ENCODE results near the gene KRTAP10-11. TPM values are rescaled to one million over a fixed set of nuclear protein-coding genes. Genes with fewer than 3 reads are reported as not detected.

Gene KRTAP10-11
- total and polyA plus RNA-seq, 7 donors, result not detected

DNA sequence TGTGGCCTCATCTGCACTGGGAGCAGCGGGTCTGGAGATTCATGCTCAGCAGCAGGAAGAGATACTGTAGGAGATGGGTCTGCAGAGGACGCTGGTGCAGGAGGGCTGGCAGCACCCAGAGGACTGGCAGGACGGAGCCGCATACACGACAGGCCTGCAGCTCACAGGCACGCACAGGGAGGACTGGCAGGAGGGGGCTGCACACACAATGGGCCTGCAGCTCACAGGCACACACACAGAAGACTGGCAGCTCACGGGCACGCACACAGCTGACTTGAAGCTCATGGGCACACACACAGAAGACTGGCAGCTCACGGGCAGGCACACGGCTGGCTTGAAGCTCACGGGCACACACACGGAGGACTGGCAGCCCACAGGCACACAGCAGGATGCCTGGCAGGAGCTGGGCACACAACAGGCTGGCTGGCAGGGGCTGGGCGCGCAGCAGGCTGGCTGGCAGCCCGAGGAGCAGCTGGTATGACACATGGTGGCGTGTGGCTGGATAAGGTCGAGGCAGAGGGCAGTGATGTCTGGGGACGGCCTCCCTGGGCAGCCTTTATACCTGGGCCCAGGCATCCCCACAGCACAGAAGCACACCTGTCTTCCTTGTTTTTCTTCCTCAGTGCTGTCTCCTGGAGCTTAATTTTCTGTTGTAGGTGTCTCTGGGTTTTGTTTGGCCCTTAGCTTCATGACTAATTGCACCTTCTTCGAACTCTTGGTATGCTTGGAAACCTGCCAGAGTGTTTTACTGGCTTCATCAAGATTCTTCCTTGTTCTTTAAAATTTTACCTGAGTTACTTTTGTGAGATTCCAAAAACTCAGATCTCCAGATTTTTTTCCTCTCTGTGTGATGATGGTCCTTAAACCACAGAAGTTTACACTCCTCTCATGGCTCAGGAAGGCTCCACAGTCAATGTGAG is 20.4 kb downstream of the KRTAP10-11 start, which contains the start of gene KRTAP12-2:
KRTAP12-2 (minus strand) TSS at position 527 of the 920 bp plus-strand sequence; CDS start at position 486, 41 bp downstream.
- peak in 3 of 4 donors; percentile 30 to 56 (median 41) for ATAC-seq
- no peaks in the 10 kb centered on the region for H3K4me1 ChIP-seq
- TF ChIP-seq, protein P1, sequence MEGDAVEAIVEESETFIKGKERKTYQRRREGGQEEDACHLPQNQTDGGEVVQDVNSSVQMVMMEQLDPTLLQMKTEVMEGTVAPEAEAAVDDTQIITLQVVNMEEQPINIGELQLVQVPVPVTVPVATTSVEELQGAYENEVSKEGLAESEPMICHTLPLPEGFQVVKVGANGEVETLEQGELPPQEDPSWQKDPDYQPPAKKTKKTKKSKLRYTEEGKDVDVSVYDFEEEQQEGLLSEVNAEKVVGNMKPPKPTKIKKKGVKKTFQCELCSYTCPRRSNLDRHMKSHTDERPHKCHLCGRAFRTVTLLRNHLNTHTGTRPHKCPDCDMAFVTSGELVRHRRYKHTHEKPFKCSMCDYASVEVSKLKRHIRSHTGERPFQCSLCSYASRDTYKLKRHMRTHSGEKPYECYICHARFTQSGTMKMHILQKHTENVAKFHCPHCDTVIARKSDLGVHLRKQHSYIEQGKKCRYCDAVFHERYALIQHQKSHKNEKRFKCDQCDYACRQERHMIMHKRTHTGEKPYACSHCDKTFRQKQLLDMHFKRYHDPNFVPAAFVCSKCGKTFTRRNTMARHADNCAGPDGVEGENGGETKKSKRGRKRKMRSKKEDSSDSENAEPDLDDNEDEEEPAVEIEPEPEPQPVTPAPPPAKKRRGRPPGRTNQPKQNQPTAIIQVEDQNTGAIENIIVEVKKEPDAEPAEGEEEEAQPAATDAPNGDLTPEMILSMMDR (IDR thresholded peaks at IDR 0.05), result no peak

DNA sequence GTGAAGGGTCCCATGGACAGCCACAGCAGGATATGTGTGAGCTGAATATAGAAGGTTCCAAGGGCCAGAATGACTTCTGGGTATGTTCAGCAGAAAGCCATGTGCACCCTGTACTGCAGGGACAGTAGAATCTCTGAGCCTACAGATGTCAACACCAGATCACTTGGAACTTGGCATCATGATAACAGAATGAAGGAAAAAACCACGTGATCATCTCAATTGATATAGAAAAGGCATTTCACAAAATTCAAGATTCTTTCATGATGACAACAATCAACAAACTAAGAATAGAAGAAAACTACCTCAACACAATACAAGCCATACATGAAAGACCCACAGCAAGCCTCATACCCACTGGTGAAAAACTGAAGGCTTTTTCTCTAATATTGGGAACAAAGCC is 21.4 kb downstream of the KRTAP10-11 start:
- intact Hi-C loops (cut with DNase I), result no loop called here
- TF ChIP-seq, protein P1 (IDR thresholded peaks at IDR 0.05), result no peak

More for the DNA sequence above, 20.4 kb downstream of the KRTAP10-11 start, which contains the start of gene KRTAP12-2:
- Histone ChIP-seq H3K4me3 (no peak within 1 kb of the TSS), H3K27ac (no peak within 1 kb of the TSS), H3K36me3 (ENCODE audit: insufficient read depth in 1 of 2, low read depth in 1 of 2) (no peaks in the 10 kb centered on the region), H3K27me3 (ENCODE audit: insufficient read depth in 3 of 3, low read length in 2 of 3) (peaks cover 0 to 18% (median 0%) of the 10 kb centered on the region in 3 donors), H3K9me3 (no peaks in the 10 kb centered on the region)
- WGBS, 3 donors, result 22 to 34% (median 24%) methylated on average over 19 of the region's 19 CpGs
- no peak for DNase-seq
- intact Hi-C loops (cut with DNase I), result no loop called here

DNA sequence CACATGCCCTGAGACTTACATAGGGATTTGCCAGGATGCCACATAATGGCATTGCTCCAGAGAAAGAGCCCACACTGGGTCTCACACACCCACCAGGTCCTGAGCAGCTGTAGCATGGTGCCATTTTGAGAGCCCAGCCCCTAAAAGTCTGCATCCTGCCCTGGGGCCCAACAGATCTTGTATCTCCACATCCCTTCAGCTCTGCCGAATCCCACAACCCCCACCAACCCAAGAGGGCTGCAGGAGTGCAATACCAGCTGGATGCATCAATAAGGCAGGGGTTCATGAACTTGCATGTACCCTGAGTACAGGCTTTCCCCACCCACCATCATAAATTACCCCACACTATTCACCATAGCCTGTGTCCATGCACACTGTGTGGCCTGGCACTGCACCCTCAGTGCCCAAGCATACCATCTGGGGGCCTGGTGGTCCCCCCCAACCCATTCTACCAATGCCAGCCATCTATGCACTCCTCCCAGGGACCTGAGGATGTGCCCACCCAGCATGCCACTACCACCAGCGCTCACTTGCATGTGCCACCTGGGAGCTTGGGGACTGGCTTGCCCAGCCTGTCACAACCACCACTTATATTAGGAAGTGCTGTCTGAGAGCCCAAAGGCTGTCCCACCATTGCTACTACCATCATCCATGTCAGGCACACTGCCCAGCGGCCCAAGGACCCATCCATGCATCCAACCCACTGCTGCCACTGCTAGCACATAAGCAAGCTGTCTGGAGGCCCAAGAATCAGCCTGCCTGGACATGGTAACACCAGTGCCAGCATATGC is 24.6 kb downstream of the KRTAP10-11 start:
- no peak for DNase-seq
- Histone ChIP-seq H3K27ac (no peak overlapping the region), H3K4me3 (no peak overlapping the region), H3K9me3 (peaks cover 8% of the 10 kb centered on the region), H3K27me3 (ENCODE audit: insufficient read depth in 3 of 3, low read length in 2 of 3) (peaks cover 0 to 15% (median 0%) of the 10 kb centered on the region in 3 donors), H3K4me1 (no peaks in the 10 kb centered on the region), H3K36me3 (ENCODE audit: insufficient read depth in 1 of 2, low read depth in 1 of 2) (no peaks in the 10 kb centered on the region)
- TF ChIP-seq, protein P1 (IDR thresholded peaks at IDR 0.05), result no peak
- intact Hi-C loops (cut with DNase I), result no loop called here
- ATAC-seq, result no peak
- WGBS, 3 donors, result 68 to 89% (median 74%) methylated on average over 3 of the region's 3 CpGs

More for the DNA sequence above, 21.4 kb downstream of the KRTAP10-11 start:
- no peaks in the 10 kb centered on the region for H3K4me1 ChIP-seq
- no peaks in the 10 kb centered on the region for H3K9me3 ChIP-seq
- no peak overlapping the region for H3K4me3 ChIP-seq
- ATAC-seq (no peak), DNase-seq (no peak)
- WGBS, 3 donors, result 58 to 86% (median 59%) methylated on average over 1 of the region's 1 CpG
- no peak overlapping the region for H3K27ac ChIP-seq
- H3K27me3 ChIP-seq (ENCODE audit: insufficient read depth in 3 of 3, low read length in 2 of 3), result peaks cover 0 to 18% (median 0%) of the 10 kb centered on the region in 3 donors
- H3K36me3 ChIP-seq (ENCODE audit: insufficient read depth in 1 of 2, low read depth in 1 of 2), result no peaks in the 10 kb centered on the region

DNA sequence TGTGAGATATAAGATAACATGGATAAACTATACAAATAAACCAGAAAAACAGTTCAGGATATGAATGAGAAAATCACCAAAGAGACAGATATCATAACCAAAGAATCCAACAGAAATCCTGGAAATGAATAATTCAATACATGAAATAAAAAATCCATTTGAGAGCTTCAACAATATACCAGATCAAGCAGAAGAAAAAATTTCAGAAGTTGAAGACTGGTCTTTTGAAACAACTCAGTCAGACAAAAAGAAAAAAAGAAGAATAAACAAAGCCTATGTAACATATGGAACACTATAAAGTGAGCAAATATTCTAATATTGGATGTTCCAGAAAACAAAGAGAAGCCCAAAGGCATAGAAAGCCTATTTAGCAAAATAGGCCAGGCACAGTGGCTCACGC is 25.7 kb downstream of the KRTAP10-11 start:
- 95 to 100% (median 96%) methylated on average over 1 of the region's 1 CpG for WGBS, 3 donors
- Histone ChIP-seq H3K9me3 (peaks cover 8% of the 10 kb centered on the region), H3K36me3 (ENCODE audit: insufficient read depth in 1 of 2, low read depth in 1 of 2) (no peaks in the 10 kb centered on the region), H3K27me3 (ENCODE audit: insufficient read depth in 3 of 3, low read length in 2 of 3) (peaks cover 0 to 15% (median 0%) of the 10 kb centered on the region in 3 donors), H3K4me3 (no peak overlapping the region), H3K27ac (no peak overlapping the region), H3K4me1 (no peaks in the 10 kb centered on the region)
- intact Hi-C loops (cut with DNase I), result no loop called here
- TF ChIP-seq, protein P1 (IDR thresholded peaks at IDR 0.05), result no peak
- ATAC-seq (no peak), DNase-seq (no peak)
